Spleen (tissue), 11 donors: ENCODE data around the gene LTF. TPM values are rescaled to one million over a fixed set of nuclear protein-coding genes. Genes with fewer than 3 reads are reported as not detected.
"Not testable (repeated sequence)": the region's sequence is repeated elsewhere in the genome, so short reads cannot be mapped to it uniquely, and the experiment has no call there.

Experiments
- DNase-seq: peaks from one replicate; pipeline ENCODE4 v3.0.0-alpha.2; 2020
- H3K27ac ChIP-seq, 8 donors: fragments of 200-600 bp; sonication (generic) in 7 of 8; 1 replicate in 4 of 8; 2 replicates in 4 of 8; pipeline versions ENCODE4 v1.5.0 to v1.8.0; 2016 to 2021; ENCODE audit warnings: inconsistent platforms in 4 of 8, mild to moderate bottlenecking in 4 of 8, moderate library complexity in 1 of 8
- H3K27me3 ChIP-seq, 7 donors: fragments of 200-600 bp; sonication (generic) in 6 of 7; replicated peaks in 1 of 7; 1 replicate in 4 of 7; 2 replicates in 3 of 7; pipeline versions ENCODE4 v1.5.0 to v1.8.0; 2016 to 2021; ENCODE audit warnings: inconsistent platforms in 3 of 7, mild to moderate bottlenecking in 1 of 7
- H3K36me3 ChIP-seq, 6 donors: fragments of 200-600 bp; sonication (generic) in 5 of 6; 1 replicate in 4 of 6; 2 replicates in 2 of 6; pipeline versions ENCODE4 v1.5.0 to v1.8.0; 2016 to 2021; ENCODE audit warnings: inconsistent platforms in 2 of 6
- H3K4me1 ChIP-seq, 6 donors: fragments of 200-600 bp; sonication (generic) in 5 of 6; 1 replicate in 3 of 6; 2 replicates in 3 of 6; pipeline versions ENCODE4 v1.5.0 to v1.8.0; 2016 to 2021; ENCODE audit warnings: inconsistent platforms in 3 of 6
- H3K4me3 ChIP-seq, 8 donors: fragments of 200-600 bp; sonication (generic) in 7 of 8; 1 replicate in 4 of 8; 2 replicates in 4 of 8; pipeline versions ENCODE4 v1.5.0 to v1.8.0; 2016 to 2021; ENCODE audit warnings: inconsistent platforms in 4 of 8, mild to moderate bottlenecking in 4 of 8, moderate library complexity in 2 of 8
- H3K9me3 ChIP-seq, 8 donors: fragments of 200-600 bp; sonication (generic) in 7 of 8; 1 replicate in 4 of 8; 2 replicates in 4 of 8; pipeline versions ENCODE4 v1.5.0 to v1.8.0; 2016 to 2021; ENCODE audit warnings: inconsistent platforms in 4 of 8
- POLR2A ChIP-seq, 3 donors: fragments of 450-650 bp; IDR thresholded peaks; one replicate each; pipeline ENCODE4 v1.5.1; 2017; ENCODE audit warnings: antibody characterized with exemption in 3 of 3, mild to moderate bottlenecking in 1 of 3
- POLR2AphosphoS5 ChIP-seq, 3 donors: sonication (generic); formaldehyde crosslinking; IDR thresholded peaks; one replicate each; pipeline ENCODE4 v1.5.1; 2017; ENCODE audit warnings: antibody characterized with exemption in 3 of 3
- WGBS, 5 donors: extraction: QIAGEN DNeasy Blood & Tissue Kit in 3 of 5; methylation state at CpG; one replicate each; pipeline versions ENCODE4 v1.1.5 to v1.1.7; 2013 to 2018; 5-methylcytosine and 5-hydroxymethylcytosine counted together
- intact Hi-C: fragments of 100-400 bp; cut with DNase I; formaldehyde crosslinking; loops from one replicate; pipeline ENCODE4 v1.15.0; 2023; ENCODE audit warnings: low total_unique reads
- polyA plus RNA-seq, 3 donors: library from polyadenylated mRNA; stranded (reverse); fragments of 200-250 nt; gene quantifications; one replicate each; pipeline ENCODE4 v1.2.1, GENCODE V29; 2013
- total RNA-seq, 7 donors: library from RNA; depleted of rRNA in 3 of 7; stranded (reverse); fragments of >200 nt in 3 of 7; fragmentation: NEBNext Ultra II Directional in 4 of 7; extraction: Animal tissue kit (Norgen Biotek cat#: 25700) in 4 of 7; gene quantifications; one replicate each; pipeline versions ENCODE4 v1.1.0 to v1.2.1, GENCODE V29; 2016 to 2021
- TF ChIP-seq, protein P1 (sequence below), 11 experiments: fragments of 200-600 bp in 7 of 11; fragments of 450-650 bp in 4 of 11; sonication (generic) in 4 of 11; IDR thresholded peaks in 8 of 11; conservative IDR thresholded peaks in 3 of 11; 1 replicate in 7 of 11; 2 replicates in 4 of 11; pipeline versions ENCODE4 v1.4.0 to v1.8.0; 2016 to 2021; ENCODE audit warnings: antibody characterized with exemption in 11 of 11, inconsistent platforms in 4 of 11, mild to moderate bottlenecking in 1 of 11
- donor health status: healthy with polysubstance abuse.
- donor health status: DM: no; HTN: no; CAD: no; lungs with moderate emphysema.
- donor health status: DM: no; HTN: no; CAD: no.
- donor health status: Bipolar disorder and iron deficiency.
- donor health status: healthy.
- donor health status: DM: no; HTN: no; CAD: no.
- donor health status: DM: yes; HTN: yes; CAD: no.

The LTF gene
- total and polyA plus RNA-seq, 10 donors, result 15.2 to 598 (median 56.0) TPM

DNA sequence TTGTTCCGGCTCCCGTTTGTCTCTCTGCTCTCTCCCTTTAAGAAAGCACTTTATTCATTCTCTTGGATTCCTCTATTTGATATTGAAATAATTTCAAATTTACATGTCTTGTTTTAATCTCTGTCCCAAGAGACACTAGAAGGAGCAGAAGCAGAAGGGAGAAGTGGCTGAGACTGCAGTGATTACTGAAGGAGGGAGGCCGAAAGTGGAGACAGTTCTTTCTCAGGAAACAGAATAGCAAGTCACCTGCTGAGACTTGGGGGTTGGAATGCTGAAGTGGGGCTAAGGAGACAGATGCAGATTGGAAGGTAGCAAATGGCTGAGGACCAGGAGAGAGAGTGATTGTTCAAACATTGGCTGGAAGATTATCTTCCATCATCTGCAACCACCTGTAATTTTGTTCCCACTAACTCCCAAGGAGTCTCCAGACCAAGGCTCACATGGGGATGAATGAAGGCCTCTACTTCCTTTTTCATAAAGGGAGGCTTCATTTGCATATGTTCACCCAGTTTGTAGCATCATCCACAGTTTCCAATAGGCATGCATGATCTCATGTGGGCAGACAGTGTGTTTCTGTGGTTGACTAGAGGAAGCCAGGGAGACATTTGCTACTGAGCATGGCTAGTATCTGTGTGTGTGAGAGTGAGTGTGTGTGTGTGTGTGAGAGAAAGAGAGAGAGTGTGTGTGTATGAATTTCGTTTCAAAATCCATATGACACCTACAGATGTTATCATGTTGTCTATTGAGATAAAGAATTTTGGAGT, 24.0 kb downstream of the LTF start:
- Histone ChIP-seq H3K9me3 (no peaks in the 10 kb centered on the region), H3K4me1 (peaks cover 0 to 28% (median 19%) of the 10 kb centered on the region in 6 donors), H3K27ac (peak overlapping the region in 3 of 8 donors; percentile 9 to 40 (median 32)), H3K27me3 (no peaks in the 10 kb centered on the region), H3K4me3 (no peak overlapping the region), H3K36me3 (peaks cover 0 to 95% (median 10%) of the 10 kb centered on the region in 6 donors)
- 64 to 74% (median 67%) methylated on average over 4 of the region's 4 CpGs for WGBS, 5 donors
- intact Hi-C loops, result no loop called here
- DNase-seq, result no peak
- TF ChIP-seq POLR2AphosphoS5 (IDR thresholded peaks at IDR 0.05) (no peak), POLR2A (IDR thresholded peaks at IDR 0.05) (no peak)
- TF ChIP-seq, protein P1, sequence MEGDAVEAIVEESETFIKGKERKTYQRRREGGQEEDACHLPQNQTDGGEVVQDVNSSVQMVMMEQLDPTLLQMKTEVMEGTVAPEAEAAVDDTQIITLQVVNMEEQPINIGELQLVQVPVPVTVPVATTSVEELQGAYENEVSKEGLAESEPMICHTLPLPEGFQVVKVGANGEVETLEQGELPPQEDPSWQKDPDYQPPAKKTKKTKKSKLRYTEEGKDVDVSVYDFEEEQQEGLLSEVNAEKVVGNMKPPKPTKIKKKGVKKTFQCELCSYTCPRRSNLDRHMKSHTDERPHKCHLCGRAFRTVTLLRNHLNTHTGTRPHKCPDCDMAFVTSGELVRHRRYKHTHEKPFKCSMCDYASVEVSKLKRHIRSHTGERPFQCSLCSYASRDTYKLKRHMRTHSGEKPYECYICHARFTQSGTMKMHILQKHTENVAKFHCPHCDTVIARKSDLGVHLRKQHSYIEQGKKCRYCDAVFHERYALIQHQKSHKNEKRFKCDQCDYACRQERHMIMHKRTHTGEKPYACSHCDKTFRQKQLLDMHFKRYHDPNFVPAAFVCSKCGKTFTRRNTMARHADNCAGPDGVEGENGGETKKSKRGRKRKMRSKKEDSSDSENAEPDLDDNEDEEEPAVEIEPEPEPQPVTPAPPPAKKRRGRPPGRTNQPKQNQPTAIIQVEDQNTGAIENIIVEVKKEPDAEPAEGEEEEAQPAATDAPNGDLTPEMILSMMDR (IDR thresholded peaks at IDR 0.05 in 8 of 11, conservative IDR thresholded peaks at IDR 0.05 in 3 of 11), result no peak

DNA sequence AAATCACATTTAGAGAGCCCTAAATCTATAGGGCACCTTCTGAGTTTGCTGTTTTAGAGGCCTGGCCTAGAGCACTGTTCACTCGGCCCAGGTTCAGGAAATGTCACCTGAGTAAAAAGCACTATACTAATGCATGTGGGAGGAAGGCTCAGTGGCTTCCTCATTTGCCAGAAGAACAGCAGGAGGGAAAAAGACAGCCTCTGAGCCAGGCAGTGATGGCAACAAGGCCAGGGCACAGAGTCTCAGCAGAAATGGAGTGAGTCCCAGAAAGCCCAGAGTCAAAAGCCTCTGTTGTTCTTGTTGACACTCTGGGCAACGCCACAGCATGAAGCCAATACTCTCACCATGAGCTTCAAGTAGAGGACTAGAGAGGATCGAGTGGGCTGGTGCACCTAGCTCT, 25.9 kb downstream of the LTF start:
- Histone ChIP-seq H3K4me3 (no peak overlapping the region), H3K9me3 (no peaks in the 10 kb centered on the region), H3K4me1 (peaks cover 0 to 28% (median 19%) of the 10 kb centered on the region in 6 donors), H3K27me3 (no peaks in the 10 kb centered on the region), H3K36me3 (peaks cover 0 to 95% (median 19%) of the 10 kb centered on the region in 6 donors), H3K27ac (no peak overlapping the region)
- intact Hi-C loops, result no loop called here
- TF ChIP-seq, protein P1 (IDR thresholded peaks at IDR 0.05 in 8 of 11, conservative IDR thresholded peaks at IDR 0.05 in 3 of 11), result no peak
- TF ChIP-seq POLR2A (IDR thresholded peaks at IDR 0.05), result no peak
- no peak for TF ChIP-seq POLR2AphosphoS5 (IDR thresholded peaks at IDR 0.05)
- DNase-seq, result no peak
- WGBS, 5 donors, result 68 to 78% (median 71%) methylated on average over 3 of the region's 3 CpGs

DNA sequence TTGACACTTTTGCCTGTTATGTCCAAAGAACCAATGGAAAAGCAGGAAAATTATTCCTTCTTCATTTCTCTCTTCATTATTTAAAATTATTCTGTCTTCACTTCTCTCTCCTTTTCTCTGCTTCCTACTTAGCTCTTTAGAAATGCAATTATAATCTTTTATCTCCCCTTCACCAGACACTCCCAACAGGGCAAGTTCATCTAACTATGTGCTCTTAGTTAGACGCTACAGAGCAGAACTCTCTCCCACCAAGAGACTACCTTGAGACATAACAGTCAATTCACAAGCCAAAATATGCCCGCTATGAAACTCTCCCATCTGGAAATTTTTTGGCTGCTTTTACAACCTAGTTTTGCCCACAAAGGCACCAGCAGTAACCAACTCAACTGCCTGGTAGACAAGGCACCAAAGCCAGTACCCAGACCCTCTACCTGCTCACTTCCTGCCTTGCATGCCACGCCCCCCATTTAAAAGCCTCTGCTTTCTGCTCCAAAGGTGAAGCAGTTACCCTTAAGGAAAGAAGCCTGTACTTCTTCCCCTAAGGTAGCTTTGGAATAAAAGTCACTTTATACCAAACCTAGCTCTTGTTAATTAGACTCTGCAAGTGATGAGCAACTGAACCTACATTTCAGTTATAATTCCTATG, 29.5 kb downstream of the LTF start:
- H3K27ac ChIP-seq, result no peak overlapping the region
- DNase-seq, result no peak
- peaks cover 0 to 5% (median under 1%) of the 10 kb centered on the region in 6 donors for H3K4me1 ChIP-seq
- intact Hi-C loops, result no loop called here
- 88 to 99% (median 91%) methylated on average over 3 of the region's 3 CpGs for WGBS, 5 donors
- H3K27me3 ChIP-seq, result no peaks in the 10 kb centered on the region
- no peak overlapping the region for H3K4me3 ChIP-seq
- TF ChIP-seq POLR2A (IDR thresholded peaks at IDR 0.05), result no peak
- no peak for TF ChIP-seq POLR2AphosphoS5 (IDR thresholded peaks at IDR 0.05)
- TF ChIP-seq, protein P1 (IDR thresholded peaks at IDR 0.05 in 8 of 11, conservative IDR thresholded peaks at IDR 0.05 in 3 of 11), result no peak
- H3K9me3 ChIP-seq, result peaks cover 0 to 23% (median 9%) of the 10 kb centered on the region in 8 donors
- H3K36me3 ChIP-seq, result peaks cover 0 to 100% (median 17%) of the 10 kb centered on the region in 6 donors

DNA sequence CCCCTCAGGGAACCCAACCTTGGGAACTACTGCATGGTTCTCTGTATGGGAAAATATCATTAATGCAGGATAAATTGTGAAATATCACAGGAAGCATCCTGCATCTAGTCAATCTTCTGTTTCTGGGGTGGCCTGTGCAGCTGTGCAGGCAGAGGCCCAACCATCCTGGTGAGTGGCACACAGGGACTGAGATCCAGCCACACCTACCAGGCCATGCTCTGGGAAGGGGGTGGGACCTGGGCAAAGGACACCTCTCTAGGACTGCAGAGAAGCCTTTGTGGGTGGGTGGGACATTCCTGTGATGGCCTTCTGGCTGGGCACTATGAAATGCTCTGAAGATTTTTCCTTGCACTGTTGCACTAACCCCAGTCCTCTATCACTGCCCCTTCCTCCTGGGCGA, 30.9 kb downstream of the LTF start:
- Histone ChIP-seq H3K9me3 (peaks cover 0 to 23% (median 9%) of the 10 kb centered on the region in 8 donors), H3K27ac (no peak overlapping the region), H3K27me3 (no peaks in the 10 kb centered on the region), H3K4me3 (no peak overlapping the region), H3K36me3 (peaks cover 0 to 97% (median 17%) of the 10 kb centered on the region in 6 donors), H3K4me1 (peaks cover 0 to 5% (median 0%) of the 10 kb centered on the region in 6 donors)
- no peak for DNase-seq
- intact Hi-C loops, result no loop called here
- 88 to 100% (median 96%) methylated on average over 1 of the region's 1 CpG for WGBS, 5 donors
- TF ChIP-seq POLR2AphosphoS5 (IDR thresholded peaks at IDR 0.05), result no peak
- TF ChIP-seq POLR2A (IDR thresholded peaks at IDR 0.05), result no peak
- TF ChIP-seq, protein P1 (IDR thresholded peaks at IDR 0.05 in 8 of 11, conservative IDR thresholded peaks at IDR 0.05 in 3 of 11), result no peak

DNA sequence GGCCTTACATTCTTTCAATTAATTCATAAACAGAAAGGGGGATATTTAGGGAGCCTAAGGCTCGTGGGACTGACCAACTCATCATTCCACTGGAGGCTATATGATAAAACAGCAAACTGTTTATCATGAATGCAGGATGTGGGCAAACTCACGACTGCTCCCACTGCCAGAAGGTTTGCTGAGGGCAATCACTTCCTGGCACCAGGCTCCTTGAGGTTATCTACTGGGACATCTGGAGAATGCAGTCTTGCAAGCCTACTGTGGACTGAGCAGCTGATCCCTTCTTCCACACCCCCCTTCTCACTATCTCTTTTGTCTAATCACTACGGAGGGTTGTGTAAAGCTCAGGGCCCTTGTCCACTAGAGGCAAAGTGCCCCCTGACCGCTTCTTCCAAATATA, 31.6 kb downstream of the LTF start:
- WGBS, 5 donors, result 44 to 59% (median 49%) methylated on average over 4 of the region's 4 CpGs

DNA sequence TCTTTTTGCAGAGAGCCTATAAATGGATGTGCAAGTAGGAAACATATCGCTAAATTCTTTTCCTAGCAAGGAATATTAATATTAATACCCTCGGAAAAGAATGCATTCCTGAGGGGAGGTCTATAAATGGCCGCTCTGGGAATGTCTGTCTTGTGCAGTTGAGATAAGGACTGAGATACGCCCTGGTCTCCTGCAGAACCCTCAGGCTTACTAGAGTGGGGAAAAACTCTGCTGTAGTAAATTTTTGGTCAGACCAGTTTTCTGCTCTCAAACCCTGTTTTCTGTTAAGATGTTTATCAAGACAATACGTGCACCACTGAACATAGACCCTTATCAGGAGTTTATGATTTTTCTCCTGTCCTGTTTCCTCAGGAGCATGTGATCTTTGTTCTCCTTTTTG, 32.8 kb downstream of the LTF start:
- H3K27ac ChIP-seq, DNase-seq, H3K27me3 ChIP-seq, H3K4me1 ChIP-seq, H3K4me3 ChIP-seq, intact Hi-C loops: not testable (repeated sequence)
- peaks cover 0 to 23% (median 9%) of the 10 kb centered on the region in 8 donors for H3K9me3 ChIP-seq
- H3K36me3 ChIP-seq, result peaks cover 0 to 89% (median 17%) of the 10 kb centered on the region in 6 donors
- 84 to 94% (median 88%) methylated on average over 5 of the region's 5 CpGs for WGBS, 5 donors

More for the DNA sequence above, 31.6 kb downstream of the LTF start:
- DNase-seq, H3K4me1 ChIP-seq, H3K27me3 ChIP-seq, intact Hi-C loops, H3K27ac ChIP-seq, H3K4me3 ChIP-seq: not testable (repeated sequence)
- Histone ChIP-seq H3K9me3 (peaks cover 0 to 23% (median 9%) of the 10 kb centered on the region in 8 donors), H3K36me3 (peaks cover 0 to 97% (median 17%) of the 10 kb centered on the region in 6 donors)
